Measurements from ENCODE around the gene TUBGCP3.

DNA sequence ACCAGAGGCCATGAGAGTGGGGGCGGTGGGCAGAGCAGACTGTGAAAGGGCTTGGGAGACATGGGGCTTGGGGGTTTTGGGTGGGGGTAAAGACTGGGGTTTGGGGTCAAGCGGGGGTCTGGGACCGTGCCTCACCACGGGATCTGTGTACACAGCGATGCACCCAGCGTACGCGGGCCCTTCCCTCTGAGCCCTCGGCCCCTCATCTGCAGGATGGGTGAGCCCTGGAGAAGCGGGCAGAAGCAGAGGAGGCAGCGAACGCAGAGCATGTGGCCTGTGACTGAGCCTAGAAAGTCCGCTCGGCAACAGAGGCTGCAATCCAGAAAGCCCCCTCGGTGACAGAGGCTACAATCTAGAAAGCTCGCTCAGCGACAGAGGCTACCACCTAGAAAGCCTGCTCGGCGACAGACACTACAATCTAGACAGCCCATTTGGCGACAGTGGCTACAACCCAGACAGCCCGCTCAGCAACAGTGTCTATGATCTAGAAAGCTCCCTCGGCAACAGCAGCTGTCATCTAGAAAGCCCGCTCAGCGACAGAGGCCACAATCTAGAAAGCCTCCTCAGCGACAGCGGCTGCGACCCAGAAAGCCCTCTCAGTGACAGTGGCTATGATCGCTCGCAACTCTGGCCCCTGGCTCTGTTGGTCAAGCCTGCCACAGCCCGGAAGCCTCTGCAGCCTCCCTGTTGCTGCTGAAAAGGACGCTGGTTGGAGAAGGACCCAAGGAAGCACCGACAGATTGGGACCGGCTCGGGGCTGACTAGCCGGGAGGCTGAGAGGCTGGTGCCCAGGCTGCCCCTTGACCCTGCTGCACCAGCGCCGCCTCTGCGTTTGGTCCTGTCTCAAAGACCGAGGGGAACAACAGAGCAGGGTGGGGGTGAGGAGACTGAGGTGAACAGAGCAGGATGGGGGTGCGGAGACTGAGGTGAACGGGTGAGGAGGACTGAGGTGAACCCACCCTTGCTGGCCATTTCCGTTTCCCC is 143.2 kb downstream of the TUBGCP3 start:
- TF ChIP-seq, protein P1, sequence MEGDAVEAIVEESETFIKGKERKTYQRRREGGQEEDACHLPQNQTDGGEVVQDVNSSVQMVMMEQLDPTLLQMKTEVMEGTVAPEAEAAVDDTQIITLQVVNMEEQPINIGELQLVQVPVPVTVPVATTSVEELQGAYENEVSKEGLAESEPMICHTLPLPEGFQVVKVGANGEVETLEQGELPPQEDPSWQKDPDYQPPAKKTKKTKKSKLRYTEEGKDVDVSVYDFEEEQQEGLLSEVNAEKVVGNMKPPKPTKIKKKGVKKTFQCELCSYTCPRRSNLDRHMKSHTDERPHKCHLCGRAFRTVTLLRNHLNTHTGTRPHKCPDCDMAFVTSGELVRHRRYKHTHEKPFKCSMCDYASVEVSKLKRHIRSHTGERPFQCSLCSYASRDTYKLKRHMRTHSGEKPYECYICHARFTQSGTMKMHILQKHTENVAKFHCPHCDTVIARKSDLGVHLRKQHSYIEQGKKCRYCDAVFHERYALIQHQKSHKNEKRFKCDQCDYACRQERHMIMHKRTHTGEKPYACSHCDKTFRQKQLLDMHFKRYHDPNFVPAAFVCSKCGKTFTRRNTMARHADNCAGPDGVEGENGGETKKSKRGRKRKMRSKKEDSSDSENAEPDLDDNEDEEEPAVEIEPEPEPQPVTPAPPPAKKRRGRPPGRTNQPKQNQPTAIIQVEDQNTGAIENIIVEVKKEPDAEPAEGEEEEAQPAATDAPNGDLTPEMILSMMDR (conservative IDR thresholded peaks at IDR 0.05; ENCODE audit: low read depth in 2 of 2) = no peak
- TF ChIP-seq POLR2AphosphoS5 (IDR thresholded peaks at IDR 0.05; ENCODE audit: low read depth) = no peak
- TF ChIP-seq EZH2 (IDR thresholded peaks at IDR 0.05; ENCODE audit: low read depth, unreplicated experiment) = no peak
- TF ChIP-seq, protein P2, sequence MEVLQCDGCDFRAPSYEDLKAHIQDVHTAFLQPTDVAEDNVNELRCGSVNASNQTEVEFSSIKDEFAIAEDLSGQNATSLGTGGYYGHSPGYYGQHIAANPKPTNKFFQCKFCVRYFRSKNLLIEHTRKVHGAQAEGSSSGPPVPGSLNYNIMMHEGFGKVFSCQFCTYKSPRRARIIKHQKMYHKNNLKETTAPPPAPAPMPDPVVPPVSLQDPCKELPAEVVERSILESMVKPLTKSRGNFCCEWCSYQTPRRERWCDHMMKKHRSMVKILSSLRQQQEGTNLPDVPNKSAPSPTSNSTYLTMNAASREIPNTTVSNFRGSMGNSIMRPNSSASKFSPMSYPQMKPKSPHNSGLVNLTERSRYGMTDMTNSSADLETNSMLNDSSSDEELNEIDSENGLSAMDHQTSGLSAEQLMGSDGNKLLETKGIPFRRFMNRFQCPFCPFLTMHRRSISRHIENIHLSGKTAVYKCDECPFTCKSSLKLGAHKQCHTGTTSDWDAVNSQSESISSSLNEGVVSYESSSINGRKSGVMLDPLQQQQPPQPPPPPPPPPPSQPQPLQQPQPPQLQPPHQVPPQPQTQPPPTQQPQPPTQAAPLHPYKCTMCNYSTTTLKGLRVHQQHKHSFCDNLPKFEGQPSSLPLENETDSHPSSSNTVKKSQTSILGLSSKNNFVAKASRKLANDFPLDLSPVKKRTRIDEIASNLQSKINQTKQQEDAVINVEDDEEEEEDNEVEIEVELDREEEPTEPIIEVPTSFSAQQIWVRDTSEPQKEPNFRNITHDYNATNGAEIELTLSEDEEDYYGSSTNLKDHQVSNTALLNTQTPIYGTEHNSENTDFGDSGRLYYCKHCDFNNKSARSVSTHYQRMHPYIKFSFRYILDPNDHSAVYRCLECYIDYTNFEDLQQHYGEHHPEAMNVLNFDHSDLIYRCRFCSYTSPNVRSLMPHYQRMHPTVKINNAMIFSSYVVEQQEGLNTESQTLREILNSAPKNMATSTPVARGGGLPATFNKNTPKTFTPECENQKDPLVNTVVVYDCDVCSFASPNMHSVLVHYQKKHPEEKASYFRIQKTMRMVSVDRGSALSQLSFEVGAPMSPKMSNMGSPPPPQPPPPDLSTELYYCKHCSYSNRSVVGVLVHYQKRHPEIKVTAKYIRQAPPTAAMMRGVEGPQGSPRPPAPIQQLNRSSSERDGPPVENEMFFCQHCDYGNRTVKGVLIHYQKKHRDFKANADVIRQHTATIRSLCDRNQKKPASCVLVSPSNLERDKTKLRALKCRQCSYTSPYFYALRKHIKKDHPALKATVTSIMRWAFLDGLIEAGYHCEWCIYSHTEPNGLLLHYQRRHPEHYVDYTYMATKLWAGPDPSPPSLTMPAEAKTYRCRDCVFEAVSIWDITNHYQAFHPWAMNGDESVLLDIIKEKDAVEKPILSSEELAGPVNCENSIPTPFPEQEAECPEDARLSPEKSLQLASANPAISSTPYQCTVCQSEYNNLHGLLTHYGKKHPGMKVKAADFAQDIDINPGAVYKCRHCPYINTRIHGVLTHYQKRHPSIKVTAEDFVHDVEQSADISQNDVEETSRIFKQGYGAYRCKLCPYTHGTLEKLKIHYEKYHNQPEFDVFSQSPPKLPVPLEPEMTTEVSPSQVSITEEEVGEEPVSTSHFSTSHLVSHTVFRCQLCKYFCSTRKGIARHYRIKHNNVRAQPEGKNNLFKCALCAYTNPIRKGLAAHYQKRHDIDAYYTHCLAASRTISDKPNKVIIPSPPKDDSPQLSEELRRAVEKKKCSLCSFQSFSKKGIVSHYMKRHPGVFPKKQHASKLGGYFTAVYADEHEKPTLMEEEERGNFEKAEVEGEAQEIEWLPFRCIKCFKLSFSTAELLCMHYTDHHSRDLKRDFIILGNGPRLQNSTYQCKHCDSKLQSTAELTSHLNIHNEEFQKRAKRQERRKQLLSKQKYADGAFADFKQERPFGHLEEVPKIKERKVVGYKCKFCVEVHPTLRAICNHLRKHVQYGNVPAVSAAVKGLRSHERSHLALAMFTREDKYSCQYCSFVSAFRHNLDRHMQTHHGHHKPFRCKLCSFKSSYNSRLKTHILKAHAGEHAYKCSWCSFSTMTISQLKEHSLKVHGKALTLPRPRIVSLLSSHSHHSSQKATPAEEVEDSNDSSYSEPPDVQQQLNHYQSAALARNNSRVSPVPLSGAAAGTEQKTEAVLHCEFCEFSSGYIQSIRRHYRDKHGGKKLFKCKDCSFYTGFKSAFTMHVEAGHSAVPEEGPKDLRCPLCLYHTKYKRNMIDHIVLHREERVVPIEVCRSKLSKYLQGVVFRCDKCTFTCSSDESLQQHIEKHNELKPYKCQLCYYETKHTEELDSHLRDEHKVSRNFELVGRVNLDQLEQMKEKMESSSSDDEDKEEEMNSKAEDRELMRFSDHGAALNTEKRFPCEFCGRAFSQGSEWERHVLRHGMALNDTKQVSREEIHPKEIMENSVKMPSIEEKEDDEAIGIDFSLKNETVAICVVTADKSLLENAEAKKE (CRISPR knock-in tag; IDR thresholded peaks at IDR 0.05) = no peak
- TF ChIP-seq, protein P3, sequence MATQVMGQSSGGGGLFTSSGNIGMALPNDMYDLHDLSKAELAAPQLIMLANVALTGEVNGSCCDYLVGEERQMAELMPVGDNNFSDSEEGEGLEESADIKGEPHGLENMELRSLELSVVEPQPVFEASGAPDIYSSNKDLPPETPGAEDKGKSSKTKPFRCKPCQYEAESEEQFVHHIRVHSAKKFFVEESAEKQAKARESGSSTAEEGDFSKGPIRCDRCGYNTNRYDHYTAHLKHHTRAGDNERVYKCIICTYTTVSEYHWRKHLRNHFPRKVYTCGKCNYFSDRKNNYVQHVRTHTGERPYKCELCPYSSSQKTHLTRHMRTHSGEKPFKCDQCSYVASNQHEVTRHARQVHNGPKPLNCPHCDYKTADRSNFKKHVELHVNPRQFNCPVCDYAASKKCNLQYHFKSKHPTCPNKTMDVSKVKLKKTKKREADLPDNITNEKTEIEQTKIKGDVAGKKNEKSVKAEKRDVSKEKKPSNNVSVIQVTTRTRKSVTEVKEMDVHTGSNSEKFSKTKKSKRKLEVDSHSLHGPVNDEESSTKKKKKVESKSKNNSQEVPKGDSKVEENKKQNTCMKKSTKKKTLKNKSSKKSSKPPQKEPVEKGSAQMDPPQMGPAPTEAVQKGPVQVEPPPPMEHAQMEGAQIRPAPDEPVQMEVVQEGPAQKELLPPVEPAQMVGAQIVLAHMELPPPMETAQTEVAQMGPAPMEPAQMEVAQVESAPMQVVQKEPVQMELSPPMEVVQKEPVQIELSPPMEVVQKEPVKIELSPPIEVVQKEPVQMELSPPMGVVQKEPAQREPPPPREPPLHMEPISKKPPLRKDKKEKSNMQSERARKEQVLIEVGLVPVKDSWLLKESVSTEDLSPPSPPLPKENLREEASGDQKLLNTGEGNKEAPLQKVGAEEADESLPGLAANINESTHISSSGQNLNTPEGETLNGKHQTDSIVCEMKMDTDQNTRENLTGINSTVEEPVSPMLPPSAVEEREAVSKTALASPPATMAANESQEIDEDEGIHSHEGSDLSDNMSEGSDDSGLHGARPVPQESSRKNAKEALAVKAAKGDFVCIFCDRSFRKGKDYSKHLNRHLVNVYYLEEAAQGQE (IDR thresholded peaks at IDR 0.05; ENCODE audit: unreplicated experiment) = no peak
- TF ChIP-seq EZH2phosphoT487 (IDR thresholded peaks at IDR 0.05; ENCODE audit: unreplicated experiment) = no peak
- no peak for TF ChIP-seq CREB1 (CRISPR knock-in tag; IDR thresholded peaks at IDR 0.05; ENCODE audit: low read depth)
- no peak for TF ChIP-seq STAT1 (IDR thresholded peaks at IDR 0.05; ENCODE audit: unreplicated experiment)
- no peak for TF ChIP-seq JUNB (IDR thresholded peaks at IDR 0.05; ENCODE audit: unreplicated experiment)
- no peak for TF ChIP-seq ZNF331 (CRISPR knock-in tag; IDR thresholded peaks at IDR 0.05; ENCODE audit: low read depth)
- no peak for TF ChIP-seq ZNF114 (CRISPR knock-in tag; IDR thresholded peaks at IDR 0.05)
